Smooth muscle cell of the brain vasculature (primary cell): ENCODE measurements around the gene PRKG1.
"Not testable (repeated sequence)": the region's sequence is repeated elsewhere in the genome, so short reads cannot be mapped to it uniquely, and the experiment has no call there.

Experiments
- DNase-seq: peaks from one replicate; pipeline ENCODE4 v3.0.0-alpha.2; 2012; ENCODE audit warnings: low read depth, low spot score

Gene PRKG1

DNA sequence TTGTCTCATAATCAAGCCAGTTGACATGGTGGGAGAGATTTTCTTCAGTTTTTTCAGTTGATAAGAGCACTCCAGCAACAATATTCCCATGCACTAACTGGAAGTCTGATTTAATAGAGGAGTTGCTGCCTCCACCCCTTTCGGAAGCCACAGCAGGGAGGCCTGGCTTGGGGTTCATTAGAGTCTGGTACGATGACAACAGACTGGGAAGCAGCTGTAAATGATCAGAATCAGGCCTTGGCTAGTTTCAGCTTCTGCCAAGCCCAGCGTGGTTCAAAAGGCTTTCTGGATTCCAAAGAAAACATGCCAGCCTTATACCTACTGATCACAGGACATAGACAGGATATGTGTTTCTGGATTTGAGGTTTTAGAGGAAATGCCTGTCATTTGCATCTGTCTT is 351.1 kb downstream of the PRKG1 start:
- peak; percentile 3 for DNase-seq

DNA sequence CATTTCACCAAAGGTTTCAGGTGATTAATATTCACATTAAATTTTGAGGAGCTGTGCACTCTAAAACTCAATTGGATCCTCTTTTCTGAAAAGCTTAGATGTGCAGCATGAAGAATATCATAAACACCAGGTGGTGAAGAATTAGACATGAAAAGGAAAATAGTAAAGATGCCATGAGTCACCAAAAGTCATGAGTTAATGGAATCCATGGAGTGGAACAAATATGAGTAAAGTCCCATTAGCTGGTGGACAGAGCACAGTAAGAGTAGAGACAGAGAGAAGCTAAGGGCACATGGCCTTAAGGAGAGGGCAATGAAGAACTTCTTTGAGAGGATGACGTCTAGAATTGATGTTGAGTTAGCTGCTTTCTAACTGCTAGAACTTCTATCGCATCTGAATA is 353.5 kb downstream of the PRKG1 start:
- DNase-seq: no peak

DNA sequence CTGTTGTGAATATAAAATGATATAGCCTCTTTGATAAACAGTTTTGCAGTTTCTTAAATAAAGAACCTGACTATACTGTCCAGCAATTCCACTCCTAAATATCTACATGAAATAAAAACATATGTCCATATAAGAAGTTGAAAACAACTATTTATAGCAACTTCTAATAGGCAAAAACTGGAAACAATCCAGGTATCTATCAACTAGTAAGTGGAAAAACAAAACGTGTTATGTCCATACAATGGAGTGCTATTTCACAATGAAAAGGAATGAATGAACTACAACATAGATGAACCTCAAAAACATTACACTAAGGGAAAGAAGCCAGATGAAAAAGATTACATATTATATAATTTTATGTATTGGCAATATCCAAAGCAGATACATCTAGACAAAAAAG is 356.2 kb downstream of the PRKG1 start:
- no peak for DNase-seq

DNA sequence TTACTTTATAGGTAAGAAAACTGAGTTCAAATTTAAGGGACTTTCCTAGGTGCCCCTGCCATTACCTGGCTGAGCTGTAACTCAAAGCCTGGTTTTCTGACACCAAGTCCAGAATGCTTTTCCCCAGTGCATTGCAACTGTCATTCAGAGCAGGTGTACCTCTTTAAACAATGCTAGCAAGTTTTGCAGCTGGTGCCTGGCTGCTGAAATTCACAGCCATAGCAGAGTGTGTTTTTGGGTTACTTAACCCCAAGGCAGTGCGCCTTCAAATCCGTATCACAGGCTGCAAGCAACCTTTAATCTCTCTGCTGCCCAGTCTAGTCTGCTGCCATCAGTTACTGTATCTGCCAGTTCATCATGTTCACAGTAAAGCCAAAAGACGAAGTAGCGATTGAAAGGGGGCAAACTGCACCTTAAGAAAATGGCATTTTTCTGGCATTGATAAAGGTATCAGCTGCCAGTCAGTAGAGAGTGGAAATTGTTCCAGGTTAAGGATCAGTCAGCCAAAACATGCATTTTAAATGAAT is 359.7 kb downstream of the PRKG1 start:
- DNase-seq: no peak

DNA sequence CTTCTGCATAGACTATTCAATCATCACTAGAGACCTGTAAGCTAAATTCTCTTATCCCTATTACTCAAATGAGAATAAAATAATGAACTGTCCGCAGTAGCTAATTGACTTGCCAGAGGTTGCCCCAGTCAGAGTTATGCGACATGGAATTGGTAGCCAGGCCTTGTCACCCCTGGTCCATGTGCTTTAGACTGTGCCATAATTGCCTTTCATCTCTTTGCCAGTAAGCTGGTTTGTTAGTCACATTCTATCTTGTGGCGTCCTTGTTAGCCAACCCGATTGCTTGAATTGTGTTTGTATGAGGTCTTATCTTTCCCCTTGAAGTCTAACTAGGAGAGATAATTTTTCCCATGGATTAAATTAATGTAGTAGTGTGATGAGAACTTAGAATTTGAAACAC is 362.5 kb downstream of the PRKG1 start:
- no peak for DNase-seq

DNA sequence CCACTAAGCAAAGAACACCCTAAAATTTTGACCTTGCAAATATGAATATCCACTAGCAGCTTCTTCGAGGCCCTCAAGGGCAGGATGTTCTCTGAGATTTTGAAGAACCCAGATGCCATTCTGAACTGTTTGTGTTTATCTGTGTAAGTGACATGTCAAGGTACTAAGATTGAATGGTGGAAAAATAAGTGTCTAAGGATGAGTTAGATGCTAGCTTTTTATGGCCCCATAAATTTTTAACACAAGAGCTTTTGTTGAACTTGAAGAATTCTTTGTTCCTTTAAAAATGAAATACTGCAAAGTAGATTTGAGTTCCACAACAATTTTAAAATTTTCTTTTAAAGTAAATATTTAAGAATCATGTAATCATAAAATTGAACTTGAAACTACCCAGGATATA is 365.4 kb downstream of the PRKG1 start:
- DNase-seq: no peak

DNA sequence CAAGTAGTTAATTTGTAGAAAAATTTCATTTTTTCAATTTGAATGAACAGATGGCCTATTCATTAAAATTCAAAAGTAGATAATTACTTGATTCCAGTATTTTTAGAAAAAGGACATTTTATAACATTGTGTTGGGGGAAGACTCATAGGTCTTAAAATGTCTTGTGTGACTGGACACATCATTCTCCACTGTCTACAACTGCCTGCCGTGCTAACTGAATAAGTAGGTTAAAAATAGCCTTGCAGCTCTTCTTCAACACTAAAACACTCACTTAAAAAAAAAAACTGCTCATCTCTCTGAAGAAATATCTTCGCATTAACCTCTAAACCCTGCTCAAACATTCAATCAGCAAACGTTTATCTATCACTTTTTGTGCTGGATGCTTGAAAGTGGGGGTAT is 371.3 kb downstream of the PRKG1 start:
- no peak for DNase-seq

DNA sequence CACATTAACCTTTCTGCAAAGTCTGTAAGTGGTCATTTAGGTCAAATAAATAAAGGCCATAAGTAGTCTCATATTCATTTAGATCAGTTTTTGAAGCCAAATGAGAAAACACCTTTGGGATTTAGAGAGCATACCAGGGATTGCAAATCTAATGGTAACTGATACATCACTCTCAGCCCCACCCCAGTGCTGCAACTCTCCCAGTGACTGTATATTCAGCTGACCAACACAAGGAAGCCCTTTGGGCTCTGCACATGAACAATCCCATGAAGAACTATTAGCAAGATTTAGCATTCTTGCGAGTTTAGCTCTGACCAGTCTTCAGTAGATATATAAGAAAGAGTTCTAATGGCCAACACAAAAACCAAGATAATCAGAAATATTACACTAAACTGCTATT is 372.8 kb downstream of the PRKG1 start:
- DNase-seq: no peak

DNA sequence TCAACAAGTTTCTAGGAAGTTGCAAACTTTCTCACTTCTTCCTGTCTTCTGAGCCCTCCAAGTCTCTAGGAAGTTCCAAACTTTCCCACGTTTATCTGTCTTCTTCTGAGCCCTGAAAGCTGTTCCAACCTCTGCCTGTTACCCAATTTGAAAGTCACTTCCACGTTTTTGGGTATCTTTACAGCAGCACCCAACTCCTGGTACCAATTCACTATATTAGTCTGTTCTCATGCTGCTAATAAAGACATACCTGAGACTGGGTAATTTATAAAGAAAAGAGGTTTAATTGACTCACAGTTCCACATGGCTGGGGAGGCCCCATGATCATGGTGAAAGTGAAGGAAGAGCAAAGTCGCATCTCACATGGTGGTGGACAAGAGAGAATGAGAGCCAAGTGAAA is 381.5 kb downstream of the PRKG1 start:
- not testable (repeated sequence) for DNase-seq

DNA sequence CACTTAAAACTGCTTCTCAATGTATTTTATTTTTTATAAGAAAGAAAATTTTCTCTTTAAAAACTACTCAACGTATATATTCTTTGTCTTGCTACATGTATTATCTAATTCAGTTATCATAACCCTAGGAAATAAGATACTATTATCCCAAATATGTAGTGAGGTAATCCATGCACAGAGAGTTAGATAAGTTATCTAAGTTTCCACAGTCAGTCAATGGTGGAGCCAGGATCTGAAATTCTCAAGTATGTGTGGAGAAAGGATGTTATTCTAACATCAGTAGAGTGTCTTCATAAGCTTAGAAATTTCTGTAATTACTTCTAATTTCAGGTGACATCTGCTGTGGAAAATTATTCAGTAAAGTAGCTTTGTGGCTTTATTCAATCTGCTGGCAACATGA is 385.2 kb downstream of the PRKG1 start:
- DNase-seq: no peak

DNA sequence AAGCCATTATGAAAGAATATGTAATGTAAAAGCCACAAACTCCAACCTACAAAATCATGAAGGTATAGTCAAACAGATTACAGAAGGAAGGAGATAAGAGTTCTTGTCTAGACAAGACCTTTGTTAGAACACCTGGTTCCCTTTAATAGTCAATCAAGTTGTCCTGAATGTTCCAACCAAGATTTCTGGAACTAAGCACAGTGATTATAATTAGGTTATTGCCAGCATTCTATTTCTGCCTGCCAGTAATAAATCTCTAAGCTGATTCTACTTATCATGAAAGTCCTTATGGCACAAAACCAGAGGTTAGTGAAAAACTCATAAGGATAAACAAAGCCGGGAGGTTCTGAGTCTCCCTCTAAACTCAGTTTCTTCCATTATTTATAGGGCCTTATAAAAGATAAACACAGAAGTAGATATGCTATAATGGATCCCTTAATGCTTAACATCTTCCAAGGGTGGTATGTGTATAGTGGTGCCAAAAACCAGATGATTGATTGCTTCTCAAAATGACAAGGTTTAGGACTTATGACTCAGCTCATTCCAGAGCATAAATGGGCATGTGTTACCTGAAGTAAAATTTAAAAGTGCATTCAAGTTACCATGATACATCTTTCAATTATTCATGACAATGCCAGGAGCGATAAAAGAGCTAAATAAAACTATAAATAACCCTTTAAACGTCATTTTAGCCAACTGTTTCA is 387.9 kb downstream of the PRKG1 start:
- DNase-seq: no peak

DNA sequence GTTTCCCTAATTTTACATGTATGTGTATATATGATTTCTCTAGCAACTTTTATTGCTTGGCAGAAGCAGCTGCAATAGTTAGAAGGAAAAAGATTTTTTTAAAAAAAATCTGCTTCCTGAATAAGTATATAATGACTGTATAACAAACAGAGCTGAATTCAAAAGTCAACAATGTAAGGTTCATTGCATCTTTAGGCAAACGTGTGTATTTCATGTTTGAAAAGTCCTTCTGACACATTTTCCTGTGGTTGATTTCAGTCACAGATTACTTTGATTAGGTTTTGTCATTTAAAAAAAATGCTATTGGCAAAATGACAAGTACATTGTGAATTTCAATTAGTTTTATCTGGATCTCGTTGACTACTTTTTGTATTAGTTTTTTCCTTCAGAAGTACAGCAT is 394.1 kb downstream of the PRKG1 start:
- DNase-seq: no peak

DNA sequence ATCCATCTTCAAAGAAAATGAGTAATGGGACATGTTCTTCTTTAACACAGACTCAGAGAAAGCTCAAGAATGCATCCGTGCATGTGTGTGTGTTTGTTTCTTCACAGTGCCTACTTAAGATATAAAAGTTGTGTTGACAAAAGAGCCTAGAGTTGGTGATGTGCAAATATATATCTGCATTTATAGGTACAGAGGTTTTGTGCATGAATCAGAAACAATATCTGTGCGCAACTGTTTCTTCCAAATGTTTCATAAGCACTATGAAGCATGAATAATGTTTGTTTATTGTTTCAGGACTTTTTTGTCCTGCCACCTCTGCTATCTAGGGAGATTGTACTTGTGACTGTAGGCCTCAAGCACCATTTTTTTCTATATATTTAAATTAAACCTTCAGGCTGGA is 395.4 kb downstream of the PRKG1 start:
- no peak for DNase-seq

DNA sequence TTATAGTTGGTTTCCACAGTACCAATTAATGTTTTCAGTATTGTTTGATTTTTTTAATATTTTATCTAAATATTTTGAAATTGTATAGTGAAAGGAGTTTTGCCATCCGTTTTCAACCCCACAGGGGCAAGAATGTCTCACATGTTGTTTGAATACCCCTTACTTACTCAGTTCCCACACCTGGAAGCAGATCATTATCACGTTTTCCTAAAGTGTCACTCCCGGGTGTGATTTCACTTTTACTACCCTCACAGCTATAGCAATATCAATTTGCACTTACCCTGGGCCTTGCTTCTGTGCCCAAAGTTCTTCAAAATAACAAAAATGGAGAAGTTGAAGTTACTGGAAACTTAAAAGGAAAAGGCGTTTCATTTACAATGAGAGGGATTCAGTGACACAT is 397.0 kb downstream of the PRKG1 start:
- DNase-seq: no peak

DNA sequence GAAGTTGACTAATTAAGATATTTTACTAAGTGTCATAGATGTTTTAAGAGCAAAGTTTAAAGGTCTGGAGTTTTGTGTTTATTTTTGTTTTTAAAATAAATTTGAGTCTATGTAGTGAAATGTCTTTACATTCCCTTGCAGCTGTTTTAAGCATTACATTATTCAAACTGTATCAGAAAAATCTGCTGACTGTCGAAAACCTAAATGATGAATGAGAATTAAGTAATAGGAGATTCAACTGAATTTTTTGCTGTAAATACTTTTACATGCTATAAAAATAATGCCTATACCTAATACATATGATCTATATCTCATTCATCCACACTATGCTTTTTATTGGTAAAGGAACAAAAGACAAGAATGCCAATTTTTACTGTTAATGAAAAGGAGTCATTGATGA is 397.9 kb downstream of the PRKG1 start:
- no peak for DNase-seq

DNA sequence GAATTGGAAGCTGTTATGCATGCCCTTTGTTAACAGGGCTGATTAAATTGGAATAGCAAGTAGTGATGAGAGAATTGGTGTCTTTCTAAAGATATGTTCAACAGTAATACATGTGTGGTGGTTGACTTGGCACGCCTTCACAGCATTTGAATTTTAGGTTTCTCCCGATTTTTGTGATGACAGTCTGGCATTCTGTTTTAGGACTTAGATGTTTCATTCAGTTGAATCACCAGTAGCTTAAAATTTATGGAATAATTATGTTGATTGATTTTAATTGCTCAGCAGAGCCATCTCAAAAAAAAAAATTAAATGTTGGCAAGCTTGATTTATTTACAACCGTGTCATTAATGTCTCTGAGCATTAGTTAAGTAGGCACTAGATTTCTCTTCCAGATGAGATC is 405.4 kb downstream of the PRKG1 start:
- no peak for DNase-seq

DNA sequence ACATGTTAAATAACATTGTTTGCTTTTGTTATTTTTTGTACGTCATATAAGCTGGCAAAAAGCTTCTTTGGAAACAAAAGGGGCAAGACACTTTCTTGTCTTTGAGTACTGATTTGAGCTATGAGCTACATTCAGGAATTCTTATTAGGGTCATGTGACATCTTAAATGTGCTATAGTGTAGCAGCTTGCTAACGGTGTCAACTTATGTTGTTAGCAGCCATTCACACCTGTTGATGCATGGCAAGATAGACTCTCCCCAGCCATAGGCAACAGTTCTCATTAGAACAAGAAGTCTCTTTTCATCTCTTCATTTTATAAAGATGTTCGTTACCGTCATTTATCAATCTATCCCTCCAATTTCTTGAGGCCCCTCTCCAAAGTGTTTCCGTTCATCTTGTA is 411.4 kb downstream of the PRKG1 start:
- DNase-seq: no peak

DNA sequence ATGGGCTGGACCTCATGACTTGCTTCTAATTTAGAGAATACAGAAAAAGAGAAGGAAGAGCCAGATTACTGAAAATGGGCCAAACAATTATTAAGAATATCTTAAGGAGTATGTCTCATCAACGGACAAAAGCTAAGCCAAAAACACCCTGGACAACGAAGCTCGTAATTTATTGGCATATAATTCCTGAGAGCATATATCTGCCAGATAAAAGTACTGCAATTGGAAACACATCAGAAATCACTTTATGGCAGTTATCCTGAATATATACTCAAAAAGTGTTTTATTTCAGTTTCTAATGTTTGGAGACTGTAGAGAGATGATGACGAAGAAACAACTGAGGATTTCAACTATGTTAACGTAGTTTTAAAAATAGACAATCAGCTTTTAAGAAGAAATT is 413.3 kb downstream of the PRKG1 start:
- no peak for DNase-seq

DNA sequence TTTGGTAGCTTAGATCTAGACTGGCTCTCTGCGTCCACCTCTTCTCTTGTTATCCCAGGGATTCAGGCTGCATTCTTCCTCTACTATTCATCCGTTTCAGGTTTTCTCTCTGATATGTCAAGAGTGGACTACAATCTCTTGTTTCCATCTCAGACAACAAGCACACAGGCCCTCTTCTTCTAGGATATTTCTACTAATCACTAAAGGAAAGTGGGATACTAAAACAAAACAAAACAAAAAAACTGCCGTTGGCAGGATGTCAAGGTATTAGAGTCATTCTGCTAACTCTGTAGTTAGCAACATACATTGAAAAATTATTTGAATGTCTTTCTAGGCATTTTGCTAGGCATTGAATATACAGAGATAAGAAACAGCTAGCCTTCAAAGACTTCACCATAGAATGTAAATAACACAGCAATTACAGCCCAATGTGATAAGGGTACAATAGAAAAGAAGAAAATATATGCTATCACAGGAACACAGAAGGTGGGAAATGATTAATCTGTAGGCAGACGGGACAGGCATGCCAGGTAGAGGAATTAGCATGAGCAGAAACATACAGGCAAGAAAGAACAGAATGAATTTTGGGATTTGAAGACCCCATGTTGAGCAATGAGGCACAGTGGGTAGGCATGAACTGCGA is 414.6 kb downstream of the PRKG1 start:
- no peak for DNase-seq

DNA sequence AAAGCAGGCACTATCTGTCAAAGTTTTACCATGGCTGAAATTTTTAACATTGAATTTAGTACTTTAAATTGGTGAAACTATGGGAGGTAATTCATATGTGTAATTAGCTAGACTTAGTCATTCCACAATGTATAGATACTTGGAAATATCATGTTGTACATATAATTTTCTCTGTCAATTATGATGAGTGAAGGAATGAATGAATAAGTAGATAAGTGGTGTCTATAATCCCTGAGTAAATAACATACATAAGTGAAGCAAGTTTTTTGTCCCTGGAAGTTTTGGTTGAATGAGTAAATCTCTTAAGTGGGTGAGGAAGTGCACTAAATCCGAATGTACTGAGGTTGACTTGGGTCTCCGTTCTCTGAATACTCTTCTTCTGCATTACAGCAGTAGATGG is 424.1 kb downstream of the PRKG1 start:
- DNase-seq: no peak

DNA sequence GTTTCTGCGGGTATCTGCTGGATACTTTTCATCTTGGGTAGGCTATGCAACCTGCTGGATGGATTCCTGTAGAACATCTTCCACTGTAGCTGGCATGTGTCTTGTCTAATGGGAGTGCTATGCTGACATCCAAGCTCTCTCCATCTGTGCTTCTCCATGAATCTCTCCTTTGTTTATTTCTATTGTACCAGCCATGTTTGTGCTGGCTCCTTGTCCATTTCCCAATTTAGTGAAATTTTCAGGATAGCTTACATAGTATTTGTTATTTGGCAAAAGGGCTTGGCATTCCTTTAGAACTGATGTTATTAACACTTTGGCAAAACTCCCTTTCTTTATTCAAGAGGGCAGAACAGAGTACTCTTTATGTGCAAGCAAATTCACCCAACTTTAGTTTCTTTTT is 427.1 kb downstream of the PRKG1 start:
- no peak for DNase-seq

DNA sequence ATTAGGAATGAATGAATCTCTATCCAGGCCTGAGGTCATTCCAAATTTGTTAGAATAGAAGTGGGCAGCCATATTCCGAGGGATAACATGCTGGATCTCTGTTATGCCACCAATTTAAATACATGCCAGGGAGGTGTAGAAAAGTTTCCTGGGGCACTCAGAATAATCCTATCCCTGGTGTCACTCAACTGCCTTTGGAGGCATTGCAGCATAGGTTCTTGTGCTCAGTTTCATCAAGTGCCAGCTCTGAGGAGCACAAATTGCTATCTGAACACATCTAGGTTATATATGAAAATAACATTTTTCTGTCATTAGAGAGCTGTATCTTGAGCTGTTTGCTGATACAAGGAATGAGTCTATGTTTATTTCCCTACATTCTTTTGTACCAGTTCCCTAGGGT is 427.8 kb downstream of the PRKG1 start:
- no peak for DNase-seq

DNA sequence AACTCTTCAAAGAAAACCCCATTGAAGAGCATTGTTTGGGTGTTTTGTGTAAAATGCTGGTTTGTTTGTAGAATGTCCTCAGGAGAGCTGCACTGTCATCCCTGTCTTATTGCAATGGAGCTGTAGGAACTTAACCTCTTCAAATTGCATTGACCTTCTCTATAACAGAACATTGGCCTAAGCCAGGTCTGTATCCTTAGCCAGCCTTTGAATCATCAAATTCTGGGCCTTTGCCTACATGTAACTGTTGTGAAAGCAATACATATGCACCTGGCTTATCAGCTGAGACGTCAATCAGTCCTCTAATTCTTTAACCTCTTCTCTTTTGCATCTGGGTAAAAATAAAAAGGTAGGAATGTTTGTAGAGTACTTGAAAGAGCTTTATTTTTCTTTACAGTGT is 429.1 kb downstream of the PRKG1 start:
- no peak for DNase-seq

DNA sequence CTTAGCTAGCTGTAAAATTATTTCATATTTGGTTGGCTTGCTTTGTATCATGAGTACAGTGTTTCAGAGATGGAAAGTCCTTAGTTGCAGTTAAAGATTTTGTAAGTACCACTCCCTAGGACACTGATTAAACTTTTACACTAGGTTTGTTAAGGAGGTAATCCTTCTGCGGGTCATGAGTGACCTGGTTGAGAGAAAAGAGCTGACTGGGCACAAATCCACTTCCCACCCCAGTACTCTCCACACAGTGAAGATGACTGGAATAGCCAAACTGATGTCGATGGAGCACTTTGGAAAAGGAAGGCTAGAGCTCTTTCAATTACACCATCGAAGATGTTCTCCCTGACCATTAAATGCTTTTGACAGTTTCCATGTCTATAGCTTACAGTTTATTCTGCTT is 433.2 kb downstream of the PRKG1 start:
- no peak for DNase-seq
